ENCODE results near the gene TMEM178B. TPM values are rescaled to one million over a fixed set of nuclear protein-coding genes. Genes with fewer than 3 reads are reported as not detected.

TMEM178B gene
- total and polyA plus RNA-seq, 7 donors: 0.13 to 4.8 (median 1.6) TPM

GRCh38 chr7:141475679-141476078, 401.8 kb downstream of the TMEM178B start:
- no peak overlapping the region for H3K4me3 ChIP-seq
- H3K27ac ChIP-seq: no peak overlapping the region
- intact Hi-C loops (cut with DNase I): no loop called here
- no peak for ATAC-seq
- no peak for DNase-seq
- no peaks in the 10 kb centered on the region for H3K36me3 ChIP-seq (ENCODE audit: insufficient read depth in 1 of 2, low read depth in 1 of 2)
- 86 to 95% (median 91%) methylated on average over 1 of the region's 1 CpG for WGBS, 3 donors
- no peaks in the 10 kb centered on the region for H3K9me3 ChIP-seq
- H3K4me1 ChIP-seq: peaks cover 6% of the 10 kb centered on the region
- no peaks in the 10 kb centered on the region for H3K27me3 ChIP-seq (ENCODE audit: insufficient read depth in 3 of 3, low read length in 2 of 3)
- no peak for TF ChIP-seq CTCF (IDR thresholded peaks at IDR 0.05)

- peak; percentile 91 to 98 (median 96) for ATAC-seq
- no peaks in the 10 kb centered on the region for H3K27me3 ChIP-seq (ENCODE audit: insufficient read depth in 3 of 3, low read length in 2 of 3)
- no peaks in the 10 kb centered on the region for H3K9me3 ChIP-seq
- 32 to 58% (median 41%) methylated on average over 4 of the region's 4 CpGs for WGBS, 3 donors
- DNase-seq: peak in 1 of 2 donors; percentile 25
- no peaks in the 10 kb centered on the region for H3K36me3 ChIP-seq (ENCODE audit: insufficient read depth in 1 of 2, low read depth in 1 of 2)
- intact Hi-C loops (cut with DNase I): no loop called here
- peaks cover 6% of the 10 kb centered on the region for H3K4me1 ChIP-seq
- TF ChIP-seq CTCF (IDR thresholded peaks at IDR 0.05): no peak
- H3K27ac ChIP-seq: peak overlapping the region; percentile 41
- H3K4me3 ChIP-seq: no peak overlapping the region
Observed at GRCh38 chr7:141477865-141478264, 404.0 kb downstream of the TMEM178B start.

GRCh38 chr7:141478845-141479244, 405.0 kb downstream of the TMEM178B start:
- Histone ChIP-seq H3K27me3 (ENCODE audit: insufficient read depth in 3 of 3, low read length in 2 of 3) (no peaks in the 10 kb centered on the region), H3K4me1 (peaks cover 6% of the 10 kb centered on the region), H3K36me3 (ENCODE audit: insufficient read depth in 1 of 2, low read depth in 1 of 2) (no peaks in the 10 kb centered on the region), H3K9me3 (no peaks in the 10 kb centered on the region), H3K4me3 (no peak overlapping the region), H3K27ac (no peak overlapping the region)
- DNase-seq: no peak
- no peak for TF ChIP-seq CTCF (IDR thresholded peaks at IDR 0.05)
- intact Hi-C loops (cut with DNase I): no loop called here
- ATAC-seq: peak in 1 of 4 donors; percentile 14
- 78 to 91% (median 87%) methylated on average over 4 of the region's 4 CpGs for WGBS, 3 donors

- Histone ChIP-seq H3K9me3 (no peaks in the 10 kb centered on the region), H3K27me3 (ENCODE audit: insufficient read depth in 3 of 3, low read length in 2 of 3) (no peaks in the 10 kb centered on the region), H3K36me3 (ENCODE audit: insufficient read depth in 1 of 2, low read depth in 1 of 2) (no peaks in the 10 kb centered on the region), H3K4me1 (peaks cover 6% of the 10 kb centered on the region), H3K4me3 (no peak overlapping the region), H3K27ac (no peak overlapping the region)
- DNase-seq (no peak), ATAC-seq (no peak)
- no peak for TF ChIP-seq CTCF (IDR thresholded peaks at IDR 0.05)
- 79 to 81% (median 81%) methylated on average over 9 of the region's 9 CpGs for WGBS, 3 donors
- intact Hi-C loops (cut with DNase I): no loop called here
Observed at GRCh38 chr7:141480953-141481352, 407.1 kb downstream of the TMEM178B start.

- peaks cover 6% of the 10 kb centered on the region for H3K4me1 ChIP-seq
Observed at GRCh38 chr7:141481971-141482370, 408.1 kb downstream of the TMEM178B start.

More at GRCh38 chr7:141481971-141482370, 408.1 kb downstream of the TMEM178B start:
- no peaks in the 10 kb centered on the region for H3K36me3 ChIP-seq (ENCODE audit: insufficient read depth in 1 of 2, low read depth in 1 of 2)
- intact Hi-C loops (cut with DNase I): no loop called here
- H3K9me3 ChIP-seq: no peaks in the 10 kb centered on the region
- H3K4me3 ChIP-seq: no peak overlapping the region
- DNase-seq (no peak), ATAC-seq (no peak)
- no peak overlapping the region for H3K27ac ChIP-seq
- H3K27me3 ChIP-seq (ENCODE audit: insufficient read depth in 3 of 3, low read length in 2 of 3): no peaks in the 10 kb centered on the region
- WGBS, 3 donors: 87 to 90% (median 87%) methylated on average over 5 of the region's 5 CpGs
- TF ChIP-seq CTCF (IDR thresholded peaks at IDR 0.05): no peak

All from psoas muscle (tissue), 8 donors.